Measurements from ENCODE around the gene TBC1D16.

Gene TBC1D16

DNA sequence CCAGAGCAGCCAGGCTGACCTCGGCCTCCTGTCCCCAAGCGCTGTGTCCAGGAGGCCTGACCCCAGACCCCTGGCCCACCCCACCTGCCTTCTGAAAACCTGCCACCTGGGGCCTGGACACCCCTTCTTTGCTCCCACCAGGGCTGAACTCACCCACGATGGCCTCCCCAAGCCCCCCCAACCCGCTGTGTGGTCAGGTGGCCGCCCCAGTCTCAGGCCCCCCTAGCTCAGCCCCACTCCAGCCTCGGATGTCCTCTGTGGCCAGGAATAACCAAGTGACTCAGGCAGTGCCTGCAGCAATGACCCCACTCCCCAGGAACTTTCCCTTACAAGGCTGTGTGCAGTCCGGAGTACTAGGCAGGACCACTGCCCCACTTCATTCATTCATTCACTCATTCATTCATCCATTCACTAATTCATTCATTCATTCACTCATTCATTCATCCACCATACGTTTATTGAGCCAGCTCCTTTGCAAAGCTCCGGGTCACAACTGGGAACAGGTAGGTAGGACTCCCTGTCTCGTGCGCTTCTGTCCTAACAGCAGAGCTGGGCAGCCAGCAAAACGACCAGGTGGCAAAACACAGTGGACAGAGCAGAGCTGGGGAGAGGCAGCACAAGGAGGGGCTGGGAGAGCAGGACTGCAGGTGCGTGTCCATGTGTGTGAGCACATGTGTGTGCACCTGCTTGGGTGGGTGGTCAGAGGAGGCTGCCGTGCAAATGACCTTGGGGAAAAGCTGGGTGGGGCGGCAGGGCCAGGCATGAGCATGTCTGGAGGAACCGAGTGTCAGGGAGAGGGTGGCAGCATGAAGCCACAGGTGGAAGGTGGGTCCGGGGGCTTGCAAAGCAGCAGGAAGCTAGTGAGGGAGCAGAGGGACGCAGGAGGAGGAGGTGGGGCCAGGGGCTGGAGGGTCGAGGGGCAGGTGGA is 120.6 kb downstream of the TBC1D16 start:
- no peaks in the 10 kb centered on the region for H3K4me1 ChIP-seq (ENCODE audit: control insufficient read depth in 1 of 2, insufficient read depth in 1 of 2, low read depth in 1 of 2, low read length in 1 of 2)
- no peak overlapping the region for H3K27ac ChIP-seq
- TF ChIP-seq, protein P1, sequence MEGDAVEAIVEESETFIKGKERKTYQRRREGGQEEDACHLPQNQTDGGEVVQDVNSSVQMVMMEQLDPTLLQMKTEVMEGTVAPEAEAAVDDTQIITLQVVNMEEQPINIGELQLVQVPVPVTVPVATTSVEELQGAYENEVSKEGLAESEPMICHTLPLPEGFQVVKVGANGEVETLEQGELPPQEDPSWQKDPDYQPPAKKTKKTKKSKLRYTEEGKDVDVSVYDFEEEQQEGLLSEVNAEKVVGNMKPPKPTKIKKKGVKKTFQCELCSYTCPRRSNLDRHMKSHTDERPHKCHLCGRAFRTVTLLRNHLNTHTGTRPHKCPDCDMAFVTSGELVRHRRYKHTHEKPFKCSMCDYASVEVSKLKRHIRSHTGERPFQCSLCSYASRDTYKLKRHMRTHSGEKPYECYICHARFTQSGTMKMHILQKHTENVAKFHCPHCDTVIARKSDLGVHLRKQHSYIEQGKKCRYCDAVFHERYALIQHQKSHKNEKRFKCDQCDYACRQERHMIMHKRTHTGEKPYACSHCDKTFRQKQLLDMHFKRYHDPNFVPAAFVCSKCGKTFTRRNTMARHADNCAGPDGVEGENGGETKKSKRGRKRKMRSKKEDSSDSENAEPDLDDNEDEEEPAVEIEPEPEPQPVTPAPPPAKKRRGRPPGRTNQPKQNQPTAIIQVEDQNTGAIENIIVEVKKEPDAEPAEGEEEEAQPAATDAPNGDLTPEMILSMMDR (IDR thresholded peaks at IDR 0.05): no peak
- H3K4me3 ChIP-seq (ENCODE audit: low read depth in 1 of 2, low read length in 1 of 2): no peak overlapping the region
- no peaks in the 10 kb centered on the region for H3K9me3 ChIP-seq
- H3K27me3 ChIP-seq: peaks cover 33% of the 10 kb centered on the region
- no peaks in the 10 kb centered on the region for H3K36me3 ChIP-seq

DNA sequence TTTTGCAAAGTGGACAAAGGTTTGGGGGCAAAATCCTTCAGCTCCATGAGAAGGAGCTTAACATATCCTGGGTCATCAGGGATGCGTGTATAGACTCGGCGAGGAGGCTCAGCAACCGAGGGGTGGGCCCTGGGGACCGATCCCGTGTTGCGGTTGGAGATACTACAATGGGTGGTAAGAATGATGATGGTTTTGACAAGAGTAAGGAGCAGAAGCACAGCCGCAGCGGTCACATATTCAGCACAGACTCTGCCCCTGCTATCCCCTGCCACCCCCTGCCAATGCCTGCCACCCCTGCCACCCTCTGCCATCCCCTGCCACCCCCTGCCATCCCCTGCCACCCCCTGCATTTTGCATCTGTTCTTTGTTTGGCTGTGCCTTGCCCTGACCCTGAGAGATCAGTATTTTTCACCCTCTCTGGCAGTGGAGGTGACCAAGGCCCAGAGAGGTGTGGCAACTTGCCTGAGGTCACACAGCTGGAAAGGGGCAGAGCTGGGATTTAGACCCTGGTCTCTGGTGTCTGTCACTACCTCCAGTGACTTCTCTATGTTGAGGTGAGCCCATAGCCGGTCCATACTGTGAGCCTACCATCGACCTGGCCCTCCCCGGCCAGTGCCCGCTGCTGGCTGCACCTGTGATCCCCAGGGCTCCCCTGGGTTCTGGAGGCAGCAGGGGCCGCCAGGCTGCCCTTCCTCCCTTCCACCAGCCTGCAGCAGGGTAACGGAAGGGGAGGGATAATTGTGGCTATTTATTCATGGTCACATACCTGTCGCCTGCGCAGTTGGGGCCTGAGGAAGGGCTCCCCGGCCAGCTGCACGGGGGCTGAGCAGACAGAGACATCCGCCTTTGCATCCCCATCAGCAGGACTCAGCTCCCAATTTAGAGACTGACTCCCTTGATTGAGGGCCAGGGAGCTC is 121.5 kb downstream of the TBC1D16 start:
- TF ChIP-seq, protein P1 (IDR thresholded peaks at IDR 0.05): no peak
- peaks cover 29% of the 10 kb centered on the region for H3K27me3 ChIP-seq
- no peak overlapping the region for H3K4me3 ChIP-seq (ENCODE audit: low read depth in 1 of 2, low read length in 1 of 2)
- H3K27ac ChIP-seq: no peak overlapping the region
- no peaks in the 10 kb centered on the region for H3K36me3 ChIP-seq
- H3K9me3 ChIP-seq: no peaks in the 10 kb centered on the region
- H3K4me1 ChIP-seq (ENCODE audit: control insufficient read depth in 1 of 2, insufficient read depth in 1 of 2, low read depth in 1 of 2, low read length in 1 of 2): no peaks in the 10 kb centered on the region

DNA sequence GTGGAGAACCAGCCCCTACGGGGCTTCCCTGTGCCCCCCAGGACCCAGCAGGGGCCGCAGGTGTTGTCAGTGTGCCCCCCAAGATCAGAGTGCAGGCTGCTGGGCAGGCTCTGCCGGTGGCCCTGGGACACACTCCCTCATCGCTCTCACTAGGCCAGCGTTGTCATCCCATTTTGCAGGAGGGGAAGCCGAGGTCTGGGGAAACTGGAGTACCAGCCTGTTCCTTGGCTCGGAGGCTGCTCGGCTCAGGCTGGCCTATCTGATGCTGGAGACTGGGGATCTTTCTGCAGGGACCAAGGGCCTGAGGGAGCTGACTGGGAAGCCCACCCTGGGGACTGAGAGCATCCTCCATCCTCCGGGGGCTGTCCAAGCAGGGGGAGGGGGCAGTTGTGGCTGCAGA is 122.2 kb downstream of the TBC1D16 start:
- no peaks in the 10 kb centered on the region for H3K36me3 ChIP-seq
- H3K4me1 ChIP-seq (ENCODE audit: control insufficient read depth in 1 of 2, insufficient read depth in 1 of 2, low read depth in 1 of 2, low read length in 1 of 2): no peaks in the 10 kb centered on the region
- H3K27ac ChIP-seq: no peak overlapping the region
- H3K4me3 ChIP-seq (ENCODE audit: low read depth in 1 of 2, low read length in 1 of 2): no peak overlapping the region
- TF ChIP-seq, protein P1 (IDR thresholded peaks at IDR 0.05): no peak
- H3K27me3 ChIP-seq: peaks cover 30% of the 10 kb centered on the region
- H3K9me3 ChIP-seq: no peaks in the 10 kb centered on the region

GRCh38 chr17:79912552-79913330 is 122.9 kb downstream of the TBC1D16 start:
- Histone ChIP-seq H3K36me3 (no peaks in the 10 kb centered on the region), H3K27me3 (peaks cover 27% of the 10 kb centered on the region), H3K4me3 (ENCODE audit: low read depth in 1 of 2, low read length in 1 of 2) (no peak overlapping the region), H3K4me1 (ENCODE audit: control insufficient read depth in 1 of 2, insufficient read depth in 1 of 2, low read depth in 1 of 2, low read length in 1 of 2) (no peaks in the 10 kb centered on the region), H3K27ac (no peak overlapping the region), H3K9me3 (no peaks in the 10 kb centered on the region)
- TF ChIP-seq, protein P1 (IDR thresholded peaks at IDR 0.05): no peak
